Measurements from ENCODE around the gene KANSL1. TPM values are rescaled to one million over a fixed set of nuclear protein-coding genes. Genes with fewer than 3 reads are reported as not detected.

KANSL1 gene
- total RNA-seq, 1 experiment from 2014 or later = 72.7 TPM

DNA sequence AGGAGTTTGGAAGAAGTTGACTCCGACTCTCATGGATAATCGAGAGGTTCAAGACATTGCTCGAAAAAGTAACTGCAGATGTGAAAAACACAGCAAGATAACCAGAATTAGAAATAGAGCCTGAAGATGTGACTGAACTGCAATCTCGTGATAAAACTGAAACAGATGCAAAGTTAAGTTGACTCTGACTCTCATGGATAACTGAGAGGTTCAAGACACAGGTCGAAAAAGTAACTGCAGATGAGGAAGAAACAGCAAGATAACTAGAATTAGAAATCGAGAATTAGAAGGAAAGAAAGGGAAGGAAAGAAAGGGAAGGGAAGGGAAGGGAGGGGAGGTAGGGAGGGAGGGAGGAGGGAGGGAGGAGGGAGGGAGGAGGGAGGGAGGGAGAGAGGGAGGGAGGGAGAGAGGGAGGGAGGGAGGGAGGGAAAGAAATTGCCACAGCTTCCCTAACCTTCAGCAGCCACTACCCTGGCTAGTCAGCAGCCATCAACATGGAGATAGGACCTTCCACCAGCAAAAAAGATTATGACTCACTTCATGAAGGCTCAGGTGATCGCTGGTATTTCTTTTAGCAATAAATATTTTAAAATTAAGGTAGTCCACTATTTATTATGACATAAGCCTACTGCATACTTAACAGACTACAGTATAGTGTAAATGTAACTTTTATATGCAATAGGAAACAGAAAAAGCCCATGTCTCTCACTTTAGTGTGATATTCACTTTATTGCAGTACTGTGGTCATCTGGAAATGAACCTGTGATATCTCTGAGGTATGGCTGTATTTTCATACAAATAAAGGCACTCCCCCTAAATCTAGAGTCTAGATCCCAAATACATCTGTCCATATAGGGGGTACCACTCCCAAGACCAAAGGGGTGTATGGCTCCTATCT lies 68.3 kb downstream of the KANSL1 start (continued):
- no peak for TF ChIP-seq TEAD1 (CRISPR knock-in tag; IDR thresholded peaks at IDR 0.05)
- TF ChIP-seq, protein P1, sequence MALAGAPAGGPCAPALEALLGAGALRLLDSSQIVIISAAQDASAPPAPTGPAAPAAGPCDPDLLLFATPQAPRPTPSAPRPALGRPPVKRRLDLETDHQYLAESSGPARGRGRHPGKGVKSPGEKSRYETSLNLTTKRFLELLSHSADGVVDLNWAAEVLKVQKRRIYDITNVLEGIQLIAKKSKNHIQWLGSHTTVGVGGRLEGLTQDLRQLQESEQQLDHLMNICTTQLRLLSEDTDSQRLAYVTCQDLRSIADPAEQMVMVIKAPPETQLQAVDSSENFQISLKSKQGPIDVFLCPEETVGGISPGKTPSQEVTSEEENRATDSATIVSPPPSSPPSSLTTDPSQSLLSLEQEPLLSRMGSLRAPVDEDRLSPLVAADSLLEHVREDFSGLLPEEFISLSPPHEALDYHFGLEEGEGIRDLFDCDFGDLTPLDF (CRISPR knock-in tag; IDR thresholded peaks at IDR 0.05) = no peak
- TF ChIP-seq FOXJ3 (CRISPR knock-in tag; IDR thresholded peaks at IDR 0.05; ENCODE audit: borderline replicate concordance) = no peak
- no peak for TF ChIP-seq IRF1 (CRISPR knock-in tag; IDR thresholded peaks at IDR 0.05)
- no peak for TF ChIP-seq FOXP1 (CRISPR knock-in tag; IDR thresholded peaks at IDR 0.05; ENCODE audit: borderline replicate concordance)
- no peak for TF ChIP-seq NR2C2 (CRISPR knock-in tag; IDR thresholded peaks at IDR 0.05)
- TF ChIP-seq TP53 (CRISPR knock-in tag; IDR thresholded peaks at IDR 0.05) = no peak

- Mint-ChIP-seq H3K27ac (no peak overlapping the region), H3K9me3 (peaks cover 3% of the 10 kb centered on the region; the same call in 1 of the 2 replicates), H3K27me3 (ENCODE audit: low read depth) (no peaks in the 10 kb centered on the region), H3K4me1 (peaks cover 71% of the 10 kb centered on the region), H3K36me3 (no peaks in the 10 kb centered on the region), H3K4me3 (no peak overlapping the region)
- no peak for TF ChIP-seq PRRX2 (CRISPR knock-in tag; IDR thresholded peaks at IDR 0.05)
- TF ChIP-seq OVOL2 (CRISPR knock-in tag; IDR thresholded peaks at IDR 0.05; ENCODE audit: borderline replicate concordance) = no peak
- no peak for TF ChIP-seq NFE2L1 (CRISPR knock-in tag; IDR thresholded peaks at IDR 0.05)
- TF ChIP-seq, protein P2, sequence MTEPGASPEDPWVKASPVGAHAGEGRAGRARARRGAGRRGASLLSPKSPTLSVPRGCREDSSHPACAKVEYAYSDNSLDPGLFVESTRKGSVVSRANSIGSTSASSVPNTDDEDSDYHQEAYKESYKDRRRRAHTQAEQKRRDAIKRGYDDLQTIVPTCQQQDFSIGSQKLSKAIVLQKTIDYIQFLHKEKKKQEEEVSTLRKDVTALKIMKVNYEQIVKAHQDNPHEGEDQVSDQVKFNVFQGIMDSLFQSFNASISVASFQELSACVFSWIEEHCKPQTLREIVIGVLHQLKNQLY (CRISPR knock-in tag; IDR thresholded peaks at IDR 0.05) = no peak
- no peak for TF ChIP-seq ZNF416 (CRISPR knock-in tag; IDR thresholded peaks at IDR 0.05)
- no peak for TF ChIP-seq IRF1 (CRISPR knock-in tag; IDR thresholded peaks at IDR 0.05)
- TF ChIP-seq FOXK1 (CRISPR knock-in tag; IDR thresholded peaks at IDR 0.05) = no peak
- TF ChIP-seq TP53 (CRISPR knock-in tag; IDR thresholded peaks at IDR 0.05) = no peak
- TF ChIP-seq ZNF232 (CRISPR knock-in tag; IDR thresholded peaks at IDR 0.05) = no peak
- TF ChIP-seq ZNF121 (CRISPR knock-in tag; IDR thresholded peaks at IDR 0.05) = no peak
- TF ChIP-seq CREB1 (CRISPR knock-in tag; IDR thresholded peaks at IDR 0.05) = no peak
- TF ChIP-seq ZNF138 (CRISPR knock-in tag; conservative IDR thresholded peaks at IDR 0.05) = no peak
- DNase-seq (ENCODE audit: low spot score) = no peak
- no peak for ATAC-seq
- ChIA-PET CTCF (interaction anchor here (0.5 to 1.8 kb wide), 2 partner anchors 12 to 70 kb away, joined by 4 to 7 read pairs; partner anchors contain the start of gene KANSL1), POLR2A (interaction anchor here (0.5 kb wide), 1 partner anchor 741 kb away, joined by 3 read pairs; no protein-coding TSS in a partner anchor)
Measured at GRCh38 chr17:46123607-46124006, 69.6 kb downstream of the KANSL1 start.

- ChIA-PET CTCF (interaction anchor here (1.8 kb wide), 1 partner anchor 71 kb away, joined by 7 read pairs; the partner anchor contains the start of gene KANSL1), POLR2A (no interaction called here)
- Mint-ChIP-seq H3K27ac (peak overlapping the region; percentile 55), H3K27me3 (ENCODE audit: low read depth) (no peaks in the 10 kb centered on the region), H3K36me3 (no peaks in the 10 kb centered on the region), H3K4me1 (peaks cover 72% of the 10 kb centered on the region), H3K9me3 (peaks cover 3% of the 10 kb centered on the region; the same call in 1 of the 2 replicates), H3K4me3 (no peak overlapping the region)
- DNase-seq (ENCODE audit: low spot score) (no peak), ATAC-seq (no peak)
- TF ChIP-seq, protein P3, sequence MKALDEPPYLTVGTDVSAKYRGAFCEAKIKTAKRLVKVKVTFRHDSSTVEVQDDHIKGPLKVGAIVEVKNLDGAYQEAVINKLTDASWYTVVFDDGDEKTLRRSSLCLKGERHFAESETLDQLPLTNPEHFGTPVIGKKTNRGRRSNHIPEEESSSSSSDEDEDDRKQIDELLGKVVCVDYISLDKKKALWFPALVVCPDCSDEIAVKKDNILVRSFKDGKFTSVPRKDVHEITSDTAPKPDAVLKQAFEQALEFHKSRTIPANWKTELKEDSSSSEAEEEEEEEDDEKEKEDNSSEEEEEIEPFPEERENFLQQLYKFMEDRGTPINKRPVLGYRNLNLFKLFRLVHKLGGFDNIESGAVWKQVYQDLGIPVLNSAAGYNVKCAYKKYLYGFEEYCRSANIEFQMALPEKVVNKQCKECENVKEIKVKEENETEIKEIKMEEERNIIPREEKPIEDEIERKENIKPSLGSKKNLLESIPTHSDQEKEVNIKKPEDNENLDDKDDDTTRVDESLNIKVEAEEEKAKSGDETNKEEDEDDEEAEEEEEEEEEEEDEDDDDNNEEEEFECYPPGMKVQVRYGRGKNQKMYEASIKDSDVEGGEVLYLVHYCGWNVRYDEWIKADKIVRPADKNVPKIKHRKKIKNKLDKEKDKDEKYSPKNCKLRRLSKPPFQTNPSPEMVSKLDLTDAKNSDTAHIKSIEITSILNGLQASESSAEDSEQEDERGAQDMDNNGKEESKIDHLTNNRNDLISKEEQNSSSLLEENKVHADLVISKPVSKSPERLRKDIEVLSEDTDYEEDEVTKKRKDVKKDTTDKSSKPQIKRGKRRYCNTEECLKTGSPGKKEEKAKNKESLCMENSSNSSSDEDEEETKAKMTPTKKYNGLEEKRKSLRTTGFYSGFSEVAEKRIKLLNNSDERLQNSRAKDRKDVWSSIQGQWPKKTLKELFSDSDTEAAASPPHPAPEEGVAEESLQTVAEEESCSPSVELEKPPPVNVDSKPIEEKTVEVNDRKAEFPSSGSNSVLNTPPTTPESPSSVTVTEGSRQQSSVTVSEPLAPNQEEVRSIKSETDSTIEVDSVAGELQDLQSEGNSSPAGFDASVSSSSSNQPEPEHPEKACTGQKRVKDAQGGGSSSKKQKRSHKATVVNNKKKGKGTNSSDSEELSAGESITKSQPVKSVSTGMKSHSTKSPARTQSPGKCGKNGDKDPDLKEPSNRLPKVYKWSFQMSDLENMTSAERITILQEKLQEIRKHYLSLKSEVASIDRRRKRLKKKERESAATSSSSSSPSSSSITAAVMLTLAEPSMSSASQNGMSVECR (CRISPR knock-in tag; IDR thresholded peaks at IDR 0.05; ENCODE audit: borderline replicate concordance) = no peak
- TF ChIP-seq, protein P4, sequence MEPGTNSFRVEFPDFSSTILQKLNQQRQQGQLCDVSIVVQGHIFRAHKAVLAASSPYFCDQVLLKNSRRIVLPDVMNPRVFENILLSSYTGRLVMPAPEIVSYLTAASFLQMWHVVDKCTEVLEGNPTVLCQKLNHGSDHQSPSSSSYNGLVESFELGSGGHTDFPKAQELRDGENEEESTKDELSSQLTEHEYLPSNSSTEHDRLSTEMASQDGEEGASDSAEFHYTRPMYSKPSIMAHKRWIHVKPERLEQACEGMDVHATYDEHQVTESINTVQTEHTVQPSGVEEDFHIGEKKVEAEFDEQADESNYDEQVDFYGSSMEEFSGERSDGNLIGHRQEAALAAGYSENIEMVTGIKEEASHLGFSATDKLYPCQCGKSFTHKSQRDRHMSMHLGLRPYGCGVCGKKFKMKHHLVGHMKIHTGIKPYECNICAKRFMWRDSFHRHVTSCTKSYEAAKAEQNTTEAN (CRISPR knock-in tag; IDR thresholded peaks at IDR 0.05) = no peak
- TF ChIP-seq ZNF317 (CRISPR knock-in tag; IDR thresholded peaks at IDR 0.05; ENCODE audit: borderline replicate concordance, low read depth) (no peak), ERG (CRISPR knock-in tag; IDR thresholded peaks at IDR 0.05) (no peak)
Measured at GRCh38 chr17:46122486-46122871, 70.8 kb downstream of the KANSL1 start.

Measured in WTC11 (cell line).